GM18520 (cell line): ENCODE data around the gene SCT.

ENCODE experiments used
- ATAC-seq: cut with Tn5 transposase; IDR thresholded peaks from one replicate; pipeline ENCODE4 v1.9.1; 2021; ENCODE audit not compliant: unreplicated experiment

SCT gene

DNA sequence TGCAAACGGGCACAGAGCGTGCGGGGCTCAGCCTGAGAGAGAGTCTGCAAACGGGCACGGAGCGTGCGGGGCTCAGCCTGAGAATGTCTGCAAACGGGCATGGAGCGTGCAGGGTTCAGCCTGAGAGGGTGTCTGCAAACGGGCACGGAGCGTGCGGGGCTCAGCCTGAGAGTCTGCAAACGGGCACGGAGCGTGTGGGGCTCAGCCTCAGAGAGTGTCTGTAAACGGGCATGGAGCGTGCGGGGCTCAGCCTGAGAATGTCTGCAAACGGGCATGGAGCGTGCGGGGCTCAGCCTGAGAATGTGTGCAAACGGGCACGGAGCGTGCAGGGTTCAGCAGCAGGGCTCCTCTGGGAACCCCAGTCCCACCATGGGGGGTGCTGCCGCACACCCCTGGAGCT is 37.2 kb downstream of the SCT start:
- ATAC-seq, result no peak

DNA sequence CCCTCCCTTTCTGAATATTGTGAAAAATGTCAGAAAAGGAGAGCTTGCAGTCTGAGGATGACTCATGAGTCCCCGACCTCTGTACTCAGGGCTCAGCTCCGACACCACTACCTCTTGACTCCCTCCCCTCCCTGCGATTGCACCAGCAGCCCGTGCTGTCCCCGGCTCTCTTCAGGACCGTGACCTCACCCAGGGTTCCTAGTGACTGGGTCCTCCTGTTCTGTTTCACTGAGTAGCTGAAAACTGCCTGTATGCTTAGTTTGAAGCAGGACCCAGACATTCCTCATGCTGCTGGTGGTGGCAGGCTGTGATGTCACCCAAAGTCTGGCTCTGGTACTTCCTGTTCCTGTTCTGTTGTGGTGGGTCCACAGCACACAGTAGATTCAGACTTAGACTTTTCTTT is 39.0 kb downstream of the SCT start:
- ATAC-seq, result no peak

DNA sequence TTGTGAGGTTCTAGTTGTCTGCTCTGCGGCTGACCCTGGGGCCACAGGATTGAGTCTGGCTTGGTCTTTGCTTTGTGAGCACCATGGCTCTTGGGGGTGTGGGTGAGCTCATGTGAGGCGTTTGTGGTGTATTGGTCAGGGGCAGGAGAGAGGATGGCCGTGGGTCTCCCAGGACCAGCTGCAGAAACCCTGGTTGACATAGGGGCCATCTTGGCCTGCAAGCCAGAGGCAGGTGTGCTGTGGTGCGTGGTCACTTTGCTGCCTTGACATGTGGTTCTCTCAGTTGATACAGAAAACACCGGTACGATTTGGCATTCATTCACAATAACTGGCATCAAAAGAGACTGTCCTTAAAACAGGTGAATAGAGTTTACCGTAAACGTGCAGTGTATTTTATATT is 39.4 kb downstream of the SCT start:
- ATAC-seq, result no peak

DNA sequence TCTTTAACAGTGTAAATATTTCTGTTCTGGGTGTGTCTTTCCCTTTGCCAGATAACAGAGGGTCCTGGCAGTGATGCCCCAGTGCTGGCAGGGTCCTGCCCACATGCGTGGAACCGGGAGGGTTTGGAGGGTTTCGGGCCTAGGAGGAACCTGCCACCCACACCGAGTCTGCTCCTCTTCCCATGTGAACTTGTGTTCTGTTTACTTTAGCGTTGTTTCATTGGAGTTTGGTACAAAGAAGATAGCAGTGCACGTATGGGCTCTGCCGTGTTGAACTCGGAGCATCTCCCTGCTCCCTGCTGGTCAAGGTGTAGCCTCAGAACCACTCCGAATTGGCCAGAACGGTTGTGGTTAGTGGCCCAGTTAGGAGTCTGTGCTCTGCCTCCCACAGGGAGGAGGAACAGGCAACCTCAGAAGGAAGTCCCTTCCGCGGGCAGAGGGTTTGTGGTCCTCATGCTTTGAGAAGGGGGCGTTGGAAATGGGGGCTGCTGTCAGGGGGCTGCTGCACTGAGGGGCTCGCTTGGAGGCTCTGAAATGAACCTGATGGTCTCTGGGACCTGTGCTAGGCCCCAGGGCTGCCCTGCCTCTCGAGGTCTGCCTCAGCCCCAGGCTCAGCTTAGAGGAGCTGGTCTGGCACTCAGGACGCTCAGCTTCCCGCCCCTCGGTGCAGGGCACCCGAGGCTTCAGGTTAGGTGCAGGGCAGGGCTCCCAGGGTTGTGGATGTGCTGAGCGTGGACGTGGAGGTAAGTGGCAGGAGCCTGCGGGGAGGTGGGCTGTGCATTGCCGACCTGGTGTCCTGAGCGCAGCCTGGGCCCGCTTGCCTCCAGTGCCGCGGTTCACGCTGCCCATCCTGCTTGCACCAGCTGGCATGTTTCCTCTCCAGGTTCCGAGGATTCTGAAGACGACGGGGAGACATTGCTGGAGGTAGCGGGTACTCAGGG is 40.3 kb downstream of the SCT start:
- ATAC-seq, result no peak

- ATAC-seq, result no peak
Observed at GRCh38 chr11:584287-584686, 42.7 kb downstream of the SCT start.

DNA sequence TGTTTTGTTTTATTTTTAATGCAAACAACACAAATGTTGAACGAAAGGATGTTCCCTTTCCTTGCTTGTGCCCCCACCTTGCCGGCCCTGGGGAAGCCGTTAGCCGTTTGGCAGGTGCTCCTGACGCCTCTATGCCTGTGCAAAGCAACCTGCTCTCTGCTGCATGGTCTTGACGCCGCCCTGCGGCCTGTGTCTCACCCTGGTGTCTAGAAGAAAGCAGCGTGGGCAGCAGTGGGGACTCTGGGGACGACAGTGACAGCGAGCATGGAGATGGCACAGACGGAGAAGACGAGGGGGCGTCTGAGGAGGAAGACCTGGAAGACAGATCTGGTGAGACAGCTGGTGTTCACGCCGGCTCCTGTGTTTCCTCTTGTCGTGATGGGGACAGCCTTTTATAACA is 45.2 kb downstream of the SCT start:
- no peak for ATAC-seq

DNA sequence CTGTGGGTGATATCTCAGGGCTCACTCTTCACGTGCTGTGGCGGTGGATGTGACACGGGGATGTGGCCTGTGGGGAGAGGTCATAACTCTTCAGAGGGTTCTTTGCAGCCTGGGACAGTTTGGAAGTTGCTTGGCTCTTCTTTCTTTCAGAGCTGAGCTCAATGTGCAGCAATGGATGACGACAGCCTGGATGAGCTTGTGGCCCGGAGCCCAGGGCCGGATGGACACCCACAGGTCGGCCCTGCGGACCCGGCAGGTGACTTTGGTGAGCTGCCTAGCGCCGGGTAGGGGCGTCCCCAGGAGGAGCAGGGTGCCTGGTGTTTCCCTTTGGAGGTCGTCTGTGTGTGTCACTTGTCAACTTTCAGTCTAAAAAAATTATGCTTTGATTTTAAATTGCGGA is 45.6 kb downstream of the SCT start:
- ATAC-seq, result no peak

DNA sequence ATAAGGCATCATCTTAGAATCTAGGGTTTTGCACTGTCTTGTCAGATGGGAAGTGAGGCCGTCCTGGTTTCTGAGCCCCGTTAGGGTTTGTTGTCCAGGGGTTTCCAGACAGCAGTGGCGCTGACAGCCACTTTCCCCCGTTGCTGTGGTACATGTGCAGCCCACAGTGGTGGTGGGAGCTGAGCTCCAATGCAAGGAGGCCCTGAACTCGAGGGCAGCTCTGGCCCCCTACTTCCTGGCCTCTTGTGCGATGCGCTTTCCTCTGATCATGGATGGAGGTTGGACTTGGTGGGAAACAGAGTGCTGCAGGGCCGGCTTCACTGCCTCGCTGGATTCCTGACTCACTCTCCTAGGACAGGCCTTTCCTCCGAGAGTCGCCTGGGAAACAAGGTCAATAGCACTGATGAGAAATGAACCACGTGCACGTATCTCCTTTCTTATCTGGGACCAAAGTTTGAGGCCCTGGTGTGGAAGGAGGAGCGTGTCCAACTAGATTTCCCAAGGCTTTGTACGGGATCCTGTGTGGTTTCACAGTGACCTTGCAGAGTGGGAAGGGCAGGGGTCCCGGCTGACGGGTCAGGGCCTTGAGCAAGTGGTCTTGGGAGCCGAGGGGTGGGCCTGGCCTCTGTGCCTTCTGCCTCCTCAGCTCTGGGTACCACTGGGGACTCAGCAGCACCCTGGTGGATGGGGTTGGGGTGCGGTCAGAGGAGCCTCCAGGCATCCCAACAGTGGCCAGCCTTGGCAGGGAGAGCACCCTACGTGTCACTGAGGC is 47.0 kb downstream of the SCT start:
- ATAC-seq, result no peak

DNA sequence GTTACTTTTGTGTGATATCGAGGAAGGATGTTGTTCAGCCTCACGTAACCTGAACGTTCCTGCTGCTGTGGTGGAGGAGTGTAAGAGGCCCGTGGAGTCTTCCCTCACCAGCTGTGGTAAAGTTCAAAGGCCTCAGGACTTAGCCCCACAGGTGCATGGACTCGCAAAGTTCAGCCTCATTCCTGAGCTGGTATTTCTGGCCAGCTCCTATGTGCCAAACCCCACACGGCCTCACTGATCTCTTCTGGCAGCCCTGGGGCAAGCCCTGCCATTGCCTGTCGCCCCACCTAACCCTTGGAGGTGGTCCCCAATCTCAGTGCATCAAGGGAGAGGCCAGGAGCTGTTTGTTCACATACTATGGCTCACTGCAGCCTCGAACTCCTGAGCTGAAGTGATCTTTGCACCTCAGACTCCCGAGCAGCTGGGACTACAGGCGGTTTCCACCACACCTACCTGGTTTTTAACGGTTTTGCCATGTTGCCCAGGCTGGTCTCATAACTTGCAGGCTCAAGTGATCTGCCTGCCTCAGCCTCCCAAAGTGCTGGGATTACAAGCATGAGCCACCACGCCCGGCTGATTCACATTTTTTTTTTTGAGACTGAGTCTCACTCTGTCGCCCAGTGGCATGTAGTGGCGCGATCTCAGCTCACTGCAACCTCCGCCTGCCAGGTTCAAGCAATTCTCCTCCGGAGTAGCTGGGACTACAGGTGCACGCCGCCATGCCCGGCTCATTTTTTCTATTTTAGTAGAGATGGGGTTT is 48.5 kb downstream of the SCT start:
- ATAC-seq, result no peak

GRCh38 chr11:577611-577894 is 49.4 kb downstream of the SCT start:
- ATAC-seq, result no peak

DNA sequence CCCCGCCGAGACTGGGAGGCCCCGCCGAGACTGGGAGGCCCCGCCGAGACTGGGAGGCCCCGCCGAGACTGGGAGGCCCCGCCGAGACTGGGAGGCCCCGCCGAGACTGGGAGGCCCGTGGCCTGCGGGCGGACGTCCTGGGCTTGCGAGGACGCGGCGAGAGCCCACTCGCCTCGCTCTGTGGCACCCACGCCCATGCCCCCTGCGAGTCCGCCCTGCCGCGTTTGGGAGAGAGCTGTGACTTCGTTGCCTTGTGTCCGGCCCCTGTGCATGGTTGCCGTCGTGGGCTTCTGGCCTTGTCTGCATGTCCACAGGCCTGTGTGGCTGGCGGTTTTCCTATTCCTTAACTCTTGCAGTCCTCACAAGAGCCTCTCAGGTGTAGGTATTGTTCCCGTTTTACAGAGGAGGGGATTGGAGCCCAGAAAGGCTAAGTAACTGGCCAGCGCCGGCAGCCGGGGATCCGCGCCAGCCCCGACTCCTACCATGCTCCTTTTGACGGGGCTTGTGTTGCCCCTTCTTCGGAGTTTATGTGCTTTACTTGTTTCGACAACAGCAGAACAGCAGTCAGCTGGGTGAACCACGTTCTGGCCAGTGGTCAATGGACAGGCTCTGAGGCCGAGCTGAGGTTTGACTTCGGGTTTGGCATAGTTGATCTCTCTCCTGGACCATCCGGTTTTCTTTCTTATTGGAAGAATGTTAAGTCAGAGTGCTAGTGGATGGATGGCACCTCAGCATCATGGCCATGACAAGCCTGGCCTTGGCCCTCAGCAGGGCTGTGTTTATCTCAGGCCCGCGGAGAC is 50.0 kb downstream of the SCT start:
- ATAC-seq, result no peak
